ENCODE results near the gene PLCD1.

- no peak for TF ChIP-seq EZH2 (IDR thresholded peaks at IDR 0.05; ENCODE audit: low read depth)
- peak; percentile 85 for TF ChIP-seq CTCF (conservative IDR thresholded peaks at IDR 0.05)
Observed at GRCh38 chr3:37974121-37975083, 55.0 kb downstream of the PLCD1 start.
